Lung (tissue), 12 donors: ENCODE measurements around the gene OR10G3. TPM values are rescaled to one million over a fixed set of nuclear protein-coding genes. Genes with fewer than 3 reads are reported as not detected.

Experiments
- ATAC-seq: fragments of 200-7000 bp; cut with Tn5 transposase; one replicate; pipeline ENCODE4 v1.9.1; 2020; ENCODE audit warnings: moderate number of reproducible peaks; ENCODE audit not compliant: insufficient read depth, low FRiP score
- DNase-seq, 3 donors: peaks; one replicate each; pipeline ENCODE4 v3.0.0-alpha.2; 2013 to 2017
- H3K27ac ChIP-seq, 2 donors: one replicate each; pipeline ENCODE4 v1.5.1; 2013; ENCODE audit warnings: mild to moderate bottlenecking in 2 of 2, moderate library complexity in 2 of 2, control low read depth in 1 of 2, inconsistent platforms in 1 of 2, low read depth in 1 of 2, low read length in 1 of 2
- H3K27me3 ChIP-seq, 3 donors: one replicate each; pipeline ENCODE4 v1.5.1; 2013; ENCODE audit warnings: low read length in 2 of 3; ENCODE audit not compliant: control insufficient read depth in 3 of 3, insufficient read depth in 3 of 3
- H3K36me3 ChIP-seq, 4 donors: one replicate each; pipeline ENCODE4 v1.5.1; 2013; ENCODE audit warnings: low read length in 4 of 4, mild to moderate bottlenecking in 1 of 4, moderate library complexity in 1 of 4; ENCODE audit not compliant: control insufficient read depth in 4 of 4, insufficient read depth in 4 of 4
- H3K4me1 ChIP-seq, 5 donors: one replicate each; pipeline ENCODE4 v1.5.1; 2013; ENCODE audit warnings: low read length in 5 of 5, mild to moderate bottlenecking in 2 of 5, moderate library complexity in 1 of 5; ENCODE audit not compliant: control insufficient read depth in 5 of 5, insufficient read depth in 5 of 5
- H3K4me3 ChIP-seq: one replicate; pipeline ENCODE4 v1.5.1; 2013; ENCODE audit warnings: mild to moderate bottlenecking, control low read depth, moderate library complexity
- H3K9ac ChIP-seq, 2 donors: one replicate each; pipeline ENCODE4 v1.5.1; 2013; ENCODE audit warnings: low read length in 2 of 2, control low read depth in 1 of 2; ENCODE audit not compliant: insufficient read depth in 1 of 2
- H3K9me3 ChIP-seq, 4 donors: one replicate each; pipeline ENCODE4 v1.5.1; 2013; ENCODE audit warnings: low read length in 3 of 4, mild to moderate bottlenecking in 1 of 4, moderate library complexity in 1 of 4; ENCODE audit not compliant: control insufficient read depth in 4 of 4, insufficient read depth in 3 of 4
- WGBS, 2 donors: extraction: QIAGEN DNeasy Blood & Tissue Kit; methylation state at CpG; one replicate each; pipeline ENCODE4 v1.1.7; 2013; 5-methylcytosine and 5-hydroxymethylcytosine counted together
- polyA plus RNA-seq, 2 donors: library from polyadenylated mRNA; stranded (reverse); fragments of 200-250 nt; gene quantifications; one replicate each; pipeline ENCODE4 v1.2.1, GENCODE V29; 2013
- total RNA-seq, 2 donors: library from RNA; depleted of rRNA in 1 of 2; stranded (reverse); fragments of >200 nt in 1 of 2; gene quantifications; one replicate each; pipeline ENCODE4 v1.2.1, GENCODE V29; 2014 to 2021
- TF ChIP-seq, protein P1 (sequence below): IDR thresholded peaks from 2 replicates; pipeline ENCODE4 v1.5.1; 2012; ENCODE audit warnings: mild to moderate bottlenecking; ENCODE audit errors: control extremely low read depth, extremely low read depth
- donor health status: control.
- donor health status: control.
- donor health status: Bipolar disorder and iron deficiency.
- donor health status: healthy.
- donor health status: DM: yes; HTN: yes; CAD: no.

The OR10G3 gene
- total and polyA plus RNA-seq, 4 donors, result not detected

GRCh38 chr14:21572604-21573003, 7.3 kb downstream of the OR10G3 start:
- Histone ChIP-seq H3K9me3 (no peaks in the 10 kb centered on the region), H3K36me3 (no peaks in the 10 kb centered on the region), H3K4me3 (no peak overlapping the region), H3K27ac (no peak overlapping the region), H3K27me3 (no peaks in the 10 kb centered on the region), H3K4me1 (no peaks in the 10 kb centered on the region), H3K9ac (no peak overlapping the region)
- ATAC-seq, result no peak
- TF ChIP-seq, protein P1, sequence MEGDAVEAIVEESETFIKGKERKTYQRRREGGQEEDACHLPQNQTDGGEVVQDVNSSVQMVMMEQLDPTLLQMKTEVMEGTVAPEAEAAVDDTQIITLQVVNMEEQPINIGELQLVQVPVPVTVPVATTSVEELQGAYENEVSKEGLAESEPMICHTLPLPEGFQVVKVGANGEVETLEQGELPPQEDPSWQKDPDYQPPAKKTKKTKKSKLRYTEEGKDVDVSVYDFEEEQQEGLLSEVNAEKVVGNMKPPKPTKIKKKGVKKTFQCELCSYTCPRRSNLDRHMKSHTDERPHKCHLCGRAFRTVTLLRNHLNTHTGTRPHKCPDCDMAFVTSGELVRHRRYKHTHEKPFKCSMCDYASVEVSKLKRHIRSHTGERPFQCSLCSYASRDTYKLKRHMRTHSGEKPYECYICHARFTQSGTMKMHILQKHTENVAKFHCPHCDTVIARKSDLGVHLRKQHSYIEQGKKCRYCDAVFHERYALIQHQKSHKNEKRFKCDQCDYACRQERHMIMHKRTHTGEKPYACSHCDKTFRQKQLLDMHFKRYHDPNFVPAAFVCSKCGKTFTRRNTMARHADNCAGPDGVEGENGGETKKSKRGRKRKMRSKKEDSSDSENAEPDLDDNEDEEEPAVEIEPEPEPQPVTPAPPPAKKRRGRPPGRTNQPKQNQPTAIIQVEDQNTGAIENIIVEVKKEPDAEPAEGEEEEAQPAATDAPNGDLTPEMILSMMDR, result no peak
- DNase-seq, result no peak

DNA sequence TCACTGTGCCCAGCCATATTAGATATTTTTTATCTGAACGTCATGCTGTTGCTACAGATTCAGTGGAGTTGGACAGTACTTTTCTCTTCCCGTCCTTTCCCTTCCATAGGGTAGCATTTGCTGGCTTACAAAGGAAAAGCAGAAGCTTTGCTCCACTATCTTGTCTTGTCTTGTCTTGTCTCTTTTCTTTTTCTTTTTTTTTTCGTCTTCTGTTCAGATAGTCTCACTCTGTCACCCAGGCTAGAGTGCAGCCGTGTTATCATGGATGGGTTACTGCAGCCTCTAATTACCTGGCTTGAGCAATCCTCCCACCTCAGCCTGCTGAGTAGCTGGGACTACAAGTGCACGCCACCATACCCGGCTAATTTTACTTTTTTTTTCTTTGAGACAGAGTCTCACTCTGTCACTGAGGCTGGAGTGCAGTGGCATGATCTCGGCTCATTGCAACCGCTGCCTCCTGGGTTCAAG, 21.1 kb downstream of the OR10G3 start:
- 84 to 93% methylated on average over 8 of the region's 8 CpGs for WGBS, 2 donors
- DNase-seq, result no peak
- TF ChIP-seq, protein P1, result no peak
- Histone ChIP-seq H3K9me3 (no peaks in the 10 kb centered on the region), H3K4me1 (peaks cover 0 to 5% (median 0%) of the 10 kb centered on the region in 5 donors), H3K4me3 (no peak overlapping the region), H3K36me3 (no peaks in the 10 kb centered on the region), H3K27me3 (no peaks in the 10 kb centered on the region), H3K9ac (no peak overlapping the region), H3K27ac (no peak overlapping the region)
- no peak for ATAC-seq

DNA sequence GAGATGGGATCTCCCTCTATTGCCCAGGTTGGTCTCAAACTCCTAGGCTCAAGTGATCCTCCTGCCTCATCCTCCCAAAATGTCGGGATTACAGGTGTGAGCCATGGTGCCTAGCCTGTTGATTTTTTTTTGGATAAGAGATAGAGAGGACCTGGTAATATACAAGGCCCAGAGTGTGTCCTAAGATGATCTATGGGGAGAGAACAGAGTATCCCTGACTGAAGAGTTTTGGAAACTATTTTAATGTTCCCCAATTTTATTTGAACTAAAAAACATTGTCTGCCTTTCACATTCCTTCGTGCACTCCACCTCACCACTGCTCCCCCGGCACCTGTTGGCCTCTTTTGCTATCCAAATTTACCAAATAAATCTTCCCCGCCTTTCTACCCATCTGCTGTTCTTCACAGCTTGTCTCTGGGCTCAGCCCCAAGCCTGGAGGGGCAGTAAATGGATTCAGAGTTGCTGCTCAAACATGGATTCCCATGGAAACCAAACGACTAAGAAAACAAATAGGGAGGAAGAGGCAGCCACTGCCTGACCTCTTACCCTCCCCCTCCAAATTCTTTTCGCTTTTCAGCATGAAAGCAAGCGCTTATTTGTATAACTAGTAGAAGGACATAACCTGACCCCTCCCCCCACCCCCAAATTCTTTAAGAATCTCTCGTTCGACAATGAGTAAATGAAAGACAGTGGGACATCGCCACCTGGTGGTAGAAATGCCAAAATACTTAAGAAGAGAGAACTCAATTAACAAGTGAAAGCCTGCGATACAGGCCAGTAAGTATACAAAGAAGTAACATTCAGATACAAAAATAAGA, 22.6 kb downstream of the OR10G3 start:
- no peak overlapping the region for H3K4me3 ChIP-seq
- H3K4me1 ChIP-seq, result peaks cover 0 to 5% (median 0%) of the 10 kb centered on the region in 5 donors
- H3K9me3 ChIP-seq, result no peaks in the 10 kb centered on the region
- peak overlapping the region in 1 of 2 donors; percentile 13 for H3K9ac ChIP-seq
- ATAC-seq (peak; percentile 81), DNase-seq (peak; percentile 86 to 97 (median 97))
- H3K27ac ChIP-seq, result peak overlapping the region; percentile 49 to 58
- no peaks in the 10 kb centered on the region for H3K36me3 ChIP-seq
- 14 to 18% methylated on average over 11 of the region's 11 CpGs for WGBS, 2 donors
- TF ChIP-seq, protein P1, result peak; percentile 63
- H3K27me3 ChIP-seq, result no peaks in the 10 kb centered on the region
